Measurements from ENCODE around the gene TRIM17.

TRIM17 gene

GRCh38 chr1:228370439-228370940, 46.2 kb downstream of the TRIM17 start:
- Histone ChIP-seq H3K9ac (0 out of 22 replicates have a peak overlapping the region, but pooled peaks of 2 of the 11 experiments have one; percentile 0 to 18), H3K36me3 (no peaks in the 10 kb centered on the region), H4K20me1 (peaks cover 0 to 47% (median 0%) of the 10 kb centered on the region in 11 experiments; a peak in 4 of 22 replicates), H3K4me2 (peak overlapping the region in 9 of 11 experiments; percentile 18 to 75 (median 64); a peak in 17 of 22 replicates), H3K4me1 (peaks cover 4 to 43% (median 38%) of the 10 kb centered on the region in 10 experiments; a peak in 19 of 20 replicates), H3K27me3 (no peaks in the 10 kb centered on the region), H3K4me3 (no peak overlapping the region), H3K27ac (no peak overlapping the region), H3K9me3 (replicated peaks in 1 of 11) (no peaks in the 10 kb centered on the region)
- TF ChIP-seq Cebpa-rat (IDR thresholded peaks at IDR 0.05): no peak

- H3K9ac ChIP-seq: peak overlapping the region in 3 of 11 experiments; percentile 0 to 33 (median 33); a peak in 2 of 22 replicates
- peak overlapping the region in 9 of 11 experiments; percentile 15 to 75 (median 62); a peak in 13 of 22 replicates for H3K4me2 ChIP-seq
- H3K27me3 ChIP-seq: no peaks in the 10 kb centered on the region
- H3K9me3 ChIP-seq (replicated peaks in 1 of 11): no peaks in the 10 kb centered on the region
- no peak overlapping the region for H3K27ac ChIP-seq
- H3K4me3 ChIP-seq: no peak overlapping the region
- peaks cover 4 to 43% (median 38%) of the 10 kb centered on the region in 10 experiments; a peak in 19 of 20 replicates for H3K4me1 ChIP-seq
- peaks cover 0 to 40% (median 0%) of the 10 kb centered on the region in 11 experiments; a peak in 4 of 22 replicates for H4K20me1 ChIP-seq
- TF ChIP-seq Cebpa-rat (IDR thresholded peaks at IDR 0.05): no peak
- H3K36me3 ChIP-seq: no peaks in the 10 kb centered on the region
These were observed 46.8 kb downstream of the TRIM17 start for GRCh38 chr1:228369608-228370438.

- Histone ChIP-seq H4K20me1 (peaks cover 0 to 32% (median 0%) of the 10 kb centered on the region in 11 experiments; a peak in 4 of 22 replicates), H3K27ac (no peak overlapping the region), H3K4me3 (no peak overlapping the region), H3K27me3 (no peaks in the 10 kb centered on the region), H3K4me1 (peaks cover 4 to 43% (median 38%) of the 10 kb centered on the region in 10 experiments; a peak in 19 of 20 replicates), H3K4me2 (peak overlapping the region in 9 of 11 experiments; percentile 15 to 75 (median 42); a peak in 13 of 22 replicates), H3K9ac (peak overlapping the region in 3 of 11 experiments; percentile 28 to 33 (median 33); a peak in 3 of 22 replicates), H3K36me3 (no peaks in the 10 kb centered on the region), H3K9me3 (replicated peaks in 1 of 11) (no peaks in the 10 kb centered on the region)
- no peak for TF ChIP-seq Cebpa-rat (IDR thresholded peaks at IDR 0.05)
These were observed 47.7 kb downstream of the TRIM17 start for GRCh38 chr1:228368801-228369607.

DNA sequence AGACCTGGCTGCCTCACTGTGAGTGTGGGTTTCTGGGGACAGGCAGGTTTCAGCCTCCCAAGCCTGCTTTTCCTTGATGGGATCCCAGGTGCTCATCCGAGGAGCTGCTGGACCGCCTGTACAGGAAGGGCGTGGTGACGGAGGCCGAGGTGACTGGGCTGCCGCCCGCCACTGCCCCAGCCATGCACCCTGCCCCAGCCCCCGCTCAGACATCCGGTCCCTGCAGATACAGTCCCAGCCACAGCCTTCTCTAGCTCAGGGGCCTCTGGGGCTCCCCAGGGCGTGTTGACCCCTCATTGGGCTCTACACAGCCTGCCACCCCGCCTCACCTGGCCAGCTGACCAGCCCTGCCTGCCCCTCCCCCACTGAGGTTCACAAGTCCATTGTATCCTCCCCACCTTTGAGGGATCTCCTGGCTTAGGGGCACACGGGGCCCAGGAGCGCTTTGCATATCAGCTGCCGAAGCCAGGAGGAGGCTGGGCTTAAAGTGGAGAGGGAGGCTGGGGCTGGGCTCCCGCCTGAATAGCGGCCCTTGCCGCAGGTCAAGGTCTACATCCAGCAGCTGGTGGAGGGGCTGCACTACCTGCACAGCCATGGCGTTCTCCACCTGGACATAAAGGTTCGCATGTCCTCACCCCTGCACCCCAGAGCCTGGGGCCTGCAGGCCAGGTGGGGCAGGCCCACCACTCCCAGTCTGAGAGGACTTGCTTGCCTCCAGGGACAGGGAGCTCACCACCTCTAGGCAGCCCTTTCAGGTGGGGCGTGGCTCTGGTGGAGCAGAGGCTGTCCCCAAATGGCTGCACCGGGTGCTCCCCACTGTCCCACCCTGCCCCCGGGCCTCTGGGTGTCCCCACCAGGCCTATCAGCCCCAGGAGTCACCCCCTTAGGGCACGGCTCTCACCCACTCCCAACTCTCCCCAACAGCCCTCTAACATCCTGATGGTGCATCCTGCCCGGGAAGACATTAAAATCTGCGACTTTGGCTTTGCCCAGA, 48.6 kb downstream of the TRIM17 start:
- Histone ChIP-seq H3K27me3 (no peaks in the 10 kb centered on the region), H3K4me3 (no peak overlapping the region), H3K9ac (no peak overlapping the region), H3K9me3 (replicated peaks in 1 of 11) (no peaks in the 10 kb centered on the region), H3K4me2 (peak overlapping the region in 7 of 11 experiments; percentile 4 to 75 (median 38); a peak in 9 of 22 replicates), H3K36me3 (no peaks in the 10 kb centered on the region), H3K4me1 (peaks cover 4 to 43% (median 38%) of the 10 kb centered on the region in 10 experiments; a peak in 19 of 20 replicates), H3K27ac (no peak overlapping the region), H4K20me1 (peaks cover 0 to 35% (median 0%) of the 10 kb centered on the region in 11 experiments; a peak in 4 of 22 replicates)
- no peak for TF ChIP-seq Cebpa-rat (IDR thresholded peaks at IDR 0.05)

GRCh38 chr1:228366866-228367741, 49.6 kb downstream of the TRIM17 start:
- H3K27ac ChIP-seq: no peak overlapping the region
- no peak overlapping the region for H3K4me3 ChIP-seq
- no peak for TF ChIP-seq Cebpa-rat (IDR thresholded peaks at IDR 0.05)
- no peak overlapping the region for H3K9ac ChIP-seq
- no peaks in the 10 kb centered on the region for H3K9me3 ChIP-seq (replicated peaks in 1 of 11)
- H3K4me2 ChIP-seq: 0 out of 22 replicates have a peak overlapping the region, but pooled peaks of 1 of the 11 experiments have one; percentile 38
- peaks cover 4 to 50% (median 45%) of the 10 kb centered on the region in 10 experiments; a peak in 19 of 20 replicates for H3K4me1 ChIP-seq
- peaks cover 0 to 38% (median 0%) of the 10 kb centered on the region in 11 experiments; a peak in 4 of 22 replicates for H4K20me1 ChIP-seq
- H3K36me3 ChIP-seq: no peaks in the 10 kb centered on the region
- no peaks in the 10 kb centered on the region for H3K27me3 ChIP-seq

DNA sequence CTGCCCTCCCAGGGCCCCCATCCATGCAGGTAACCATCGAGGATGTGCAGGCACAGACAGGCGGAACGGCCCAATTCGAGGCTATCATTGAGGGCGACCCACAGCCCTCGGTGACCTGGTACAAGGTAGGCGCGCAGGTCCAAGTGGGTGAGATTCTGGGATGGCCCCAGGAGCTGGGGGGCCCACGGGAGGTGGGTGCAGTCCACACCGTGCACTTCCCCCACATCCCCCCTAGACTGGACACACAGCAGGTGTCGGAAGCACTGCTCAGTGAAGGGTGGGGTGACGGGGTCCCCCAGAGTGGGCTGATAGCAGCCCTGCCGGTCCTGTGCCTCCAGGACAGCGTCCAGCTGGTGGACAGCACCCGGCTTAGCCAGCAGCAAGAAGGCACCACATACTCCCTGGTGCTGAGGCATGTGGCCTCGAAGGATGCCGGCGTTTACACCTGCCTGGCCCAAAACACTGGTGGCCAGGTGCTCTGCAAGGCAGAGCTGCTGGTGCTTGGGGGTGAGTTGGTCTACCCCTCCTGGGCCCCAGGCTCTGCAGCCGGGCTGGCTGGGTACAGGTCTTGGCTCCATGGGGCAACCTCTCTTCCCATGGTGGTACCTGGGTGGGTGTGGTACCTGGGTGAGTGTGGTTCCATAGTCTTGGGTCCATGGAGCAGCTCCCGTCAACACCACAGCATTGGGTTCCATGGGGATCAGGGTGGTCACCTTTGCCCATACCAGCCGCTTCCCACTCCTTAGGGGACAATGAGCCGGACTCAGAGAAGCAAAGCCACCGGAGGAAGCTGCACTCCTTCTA, 50.4 kb downstream of the TRIM17 start:
- no peak for TF ChIP-seq Cebpa-rat (IDR thresholded peaks at IDR 0.05)
- no peak overlapping the region for H3K9ac ChIP-seq

More for the DNA sequence above, 50.4 kb downstream of the TRIM17 start:
- peaks cover 4 to 50% (median 44%) of the 10 kb centered on the region in 10 experiments; a peak in 19 of 20 replicates for H3K4me1 ChIP-seq
- no peak overlapping the region for H3K27ac ChIP-seq
- H4K20me1 ChIP-seq: peaks cover 0 to 37% (median 0%) of the 10 kb centered on the region in 11 experiments; a peak in 4 of 22 replicates
- no peak overlapping the region for H3K4me2 ChIP-seq
- no peaks in the 10 kb centered on the region for H3K9me3 ChIP-seq (replicated peaks in 1 of 11)
- no peak overlapping the region for H3K4me3 ChIP-seq
- H3K27me3 ChIP-seq: no peaks in the 10 kb centered on the region
- H3K36me3 ChIP-seq: no peaks in the 10 kb centered on the region

All from BLaER1 treated with 17β-estradiol and CSF1 and Interleukin-3, amounts not matched to agents 10 nM and 100 nM (cell line).